A172 (cell line): Measurements from ENCODE around the gene TTLL11. TPM values are rescaled to one million over a fixed set of nuclear protein-coding genes. Genes with fewer than 3 reads are reported as not detected.
"Not testable (repeated sequence)": the region's sequence is repeated elsewhere in the genome, so short reads cannot be mapped to it uniquely, and the experiment has no call there.

Source experiments
- DNase-seq: peaks from one replicate; pipeline ENCODE4 v3.0.0-alpha.2; 2015; ENCODE audit warnings: low spot score
- total RNA-seq: library from RNA; depleted of rRNA; stranded (reverse); fragments of >200 nt; shearing (Covaris generic); gene quantifications from 2 replicates; pipeline ENCODE4 v1.2.3, GENCODE V29; 2014

Gene TTLL11
- total RNA-seq, 1 experiment from 2014 or later: 3.6 TPM

DNA sequence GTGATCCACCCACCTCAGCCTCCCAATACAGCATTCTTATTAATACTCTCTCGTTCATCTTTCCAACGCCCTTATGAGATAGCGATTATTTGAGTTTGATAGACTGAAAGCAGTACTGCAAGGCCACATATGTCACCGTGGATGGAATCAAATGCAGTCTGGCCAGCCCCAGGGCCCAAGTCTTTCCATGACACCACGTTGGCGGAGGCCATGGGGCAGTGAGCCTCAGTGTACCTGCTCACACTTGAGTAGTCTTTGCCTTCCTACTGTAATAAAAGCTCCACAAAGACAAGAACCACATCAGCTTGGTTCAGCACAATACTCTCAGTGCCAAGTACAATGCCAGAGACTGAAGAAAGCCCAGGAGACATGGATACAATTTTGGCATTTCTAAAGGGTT lies 88.5 kb downstream of the TTLL11 start:
- no peak for DNase-seq

GRCh38 chr9:122001491-122002201 lies 91.5 kb downstream of the TTLL11 start:
- peak; percentile 36 for DNase-seq

GRCh38 chr9:122000526-122000925 lies 92.6 kb downstream of the TTLL11 start:
- DNase-seq: not testable (repeated sequence)

- no peak for DNase-seq
Observed at GRCh38 chr9:121999556-121999955, 93.6 kb downstream of the TTLL11 start.

GRCh38 chr9:121998513-121999049 lies 94.5 kb downstream of the TTLL11 start:
- DNase-seq: no peak

- no peak for DNase-seq
Observed at GRCh38 chr9:121997791-121998190, 95.3 kb downstream of the TTLL11 start.

GRCh38 chr9:121996783-121997182 lies 96.3 kb downstream of the TTLL11 start:
- DNase-seq: no peak

DNA sequence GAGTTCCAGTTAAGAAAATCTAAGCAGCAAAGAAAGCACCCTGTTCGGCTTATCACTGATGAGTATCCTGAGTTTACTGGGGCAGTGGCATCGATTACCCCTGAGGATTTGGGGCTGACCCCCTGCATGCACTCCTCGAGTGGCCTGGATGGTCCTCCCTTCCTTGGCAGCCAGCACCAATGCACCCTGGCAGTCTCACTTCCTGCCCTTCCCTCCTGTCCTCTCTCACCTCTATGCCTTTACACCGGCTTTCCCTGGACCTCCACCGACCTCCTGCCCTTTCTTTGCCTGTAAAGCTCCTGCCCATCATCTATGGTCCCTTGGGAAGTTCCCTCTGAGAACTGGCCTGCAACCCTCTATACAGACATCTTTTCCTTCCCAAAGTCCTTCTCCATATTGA lies 97.1 kb downstream of the TTLL11 start:
- no peak for DNase-seq

DNA sequence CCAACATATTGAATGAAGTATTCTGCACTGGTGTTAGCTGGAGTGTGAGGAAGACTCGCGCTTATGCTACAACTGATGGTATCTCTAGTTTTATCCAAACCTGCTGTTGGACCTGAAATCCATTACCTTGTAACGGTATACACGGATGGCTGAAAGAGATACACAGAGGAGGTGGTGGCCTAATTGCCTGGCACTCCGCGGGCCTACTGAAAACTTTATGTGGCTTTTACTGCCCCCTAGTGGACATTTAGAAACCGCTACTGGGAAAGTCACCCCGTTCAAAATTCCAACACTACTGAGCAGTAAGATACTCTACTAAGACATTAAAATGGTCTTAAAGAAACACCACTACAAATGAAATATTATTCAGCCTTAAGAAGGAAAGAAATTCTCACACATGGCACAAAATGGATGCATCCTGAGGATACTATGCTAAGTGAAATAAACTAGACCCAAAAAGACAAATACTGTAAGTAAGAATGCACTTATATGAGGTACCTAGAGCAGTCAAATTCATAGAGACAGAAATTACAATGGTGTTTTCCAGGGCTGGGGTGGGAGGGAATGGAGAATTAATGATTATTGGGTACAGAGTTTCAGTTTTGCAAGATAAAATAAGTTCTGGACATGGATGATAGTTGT lies 100.4 kb downstream of the TTLL11 start:
- peak; percentile 88 for DNase-seq

DNA sequence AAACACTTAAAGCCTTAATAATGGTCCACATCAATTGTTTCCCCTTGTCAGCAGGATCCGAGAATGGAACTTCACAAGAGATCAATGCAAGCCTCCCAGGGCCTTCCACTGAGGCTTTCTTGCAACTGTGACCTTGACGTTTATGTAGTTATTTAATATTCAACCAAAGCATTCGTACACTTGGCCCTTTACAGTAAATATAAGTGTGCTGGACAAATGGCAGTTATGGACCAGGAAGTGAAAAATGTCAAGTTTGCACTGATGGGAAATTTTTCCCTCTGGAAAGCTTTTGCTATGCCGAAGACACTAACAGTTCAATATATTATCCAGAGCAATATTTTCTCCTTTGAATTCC lies 101.8 kb downstream of the TTLL11 start:
- DNase-seq: no peak

- DNase-seq: no peak
Observed at GRCh38 chr9:121990600-121991306, 102.4 kb downstream of the TTLL11 start.

GRCh38 chr9:121989010-121989409 lies 104.1 kb downstream of the TTLL11 start:
- DNase-seq: no peak

GRCh38 chr9:121987314-121987713 lies 105.8 kb downstream of the TTLL11 start:
- no peak for DNase-seq

DNA sequence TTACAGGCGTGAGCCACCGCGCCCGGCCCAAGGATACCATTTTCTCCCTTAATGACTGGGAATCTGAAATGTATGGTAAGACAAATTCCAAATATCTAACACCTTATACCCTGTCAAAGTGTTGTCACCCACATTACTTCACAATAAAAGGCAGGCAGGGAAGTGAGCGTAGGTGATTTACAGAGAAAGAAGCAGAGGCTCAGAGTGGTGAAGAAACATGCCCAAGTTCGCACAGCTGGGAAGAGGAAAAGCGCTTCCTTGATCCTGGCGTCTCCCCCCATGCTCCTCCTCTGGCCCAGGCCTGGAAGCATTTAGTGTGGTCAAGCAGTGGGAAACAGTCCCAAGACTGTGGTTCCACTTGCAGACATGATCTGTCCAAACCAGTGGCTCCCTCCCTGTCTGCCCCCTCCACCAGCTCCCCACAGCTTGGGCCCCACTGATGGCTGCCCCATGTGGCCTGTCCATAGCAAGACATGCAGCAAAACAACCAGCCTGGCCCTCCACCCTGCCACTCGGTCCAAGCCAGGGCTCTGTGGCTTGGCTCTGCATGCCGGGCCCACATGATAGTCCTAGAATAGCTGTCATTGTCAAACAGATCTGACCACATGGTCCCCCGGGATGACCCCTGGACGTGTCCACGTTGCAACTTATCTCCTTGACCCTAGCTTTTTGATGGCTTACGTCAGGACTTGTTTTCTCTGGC lies 107.2 kb downstream of the TTLL11 start:
- DNase-seq: no peak

- DNase-seq: no peak
Observed at GRCh38 chr9:121984726-121985402, 108.2 kb downstream of the TTLL11 start.

DNA sequence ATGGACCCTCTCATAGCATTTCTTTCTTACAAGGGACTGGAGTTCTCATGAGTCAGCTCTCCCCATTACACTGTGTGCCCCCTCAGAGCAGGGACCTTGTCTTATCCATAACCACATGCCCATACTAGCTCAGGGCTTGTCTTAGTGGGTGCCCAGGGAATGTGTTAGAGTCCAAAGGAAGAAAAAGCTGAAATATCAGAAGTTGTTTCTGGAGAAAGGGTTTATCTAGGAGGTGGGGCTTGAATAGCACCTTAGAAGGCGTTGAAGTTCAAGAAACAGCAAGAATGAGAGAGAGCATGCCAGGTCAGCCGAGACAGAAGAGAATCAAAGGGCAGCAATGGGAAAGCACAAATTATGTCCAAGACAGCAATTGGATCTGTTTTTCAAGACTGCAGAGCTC lies 109.4 kb downstream of the TTLL11 start:
- DNase-seq: no peak

DNA sequence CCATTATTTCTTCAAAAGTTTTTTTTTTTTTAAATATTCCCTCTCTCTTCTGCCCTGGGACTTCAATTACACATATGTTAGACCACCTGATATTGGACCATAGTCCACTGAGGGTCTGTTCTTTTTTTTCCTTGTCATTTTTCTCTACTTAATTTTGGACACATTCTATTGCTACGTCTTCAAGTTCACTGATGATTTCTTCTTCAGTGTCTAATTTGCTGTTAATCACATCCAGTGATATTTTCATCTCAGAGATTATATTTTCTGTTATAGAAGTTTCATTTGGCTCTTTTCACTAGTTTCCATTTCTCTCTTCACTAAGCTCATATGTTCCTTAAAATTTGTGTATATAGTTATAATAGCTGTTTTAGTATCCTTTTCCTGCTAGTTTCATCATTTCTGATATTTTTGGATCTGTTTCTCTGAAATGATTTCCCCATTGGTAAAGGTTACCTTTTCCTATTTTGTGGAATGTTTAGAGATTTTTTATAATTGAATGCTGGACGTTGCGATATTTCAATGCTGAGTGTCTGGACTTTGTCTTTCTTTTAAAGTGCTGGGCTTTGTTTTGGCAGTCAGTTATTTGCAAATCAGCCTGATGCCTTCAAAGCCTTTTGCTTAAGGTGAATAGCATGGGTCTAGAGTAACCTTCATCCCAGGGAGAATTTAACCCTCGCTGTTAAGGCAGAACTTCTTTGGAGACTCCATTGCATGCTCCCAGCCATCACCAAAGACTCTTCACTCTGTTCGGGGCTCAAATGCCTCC lies 111.8 kb downstream of the TTLL11 start:
- no peak for DNase-seq

DNA sequence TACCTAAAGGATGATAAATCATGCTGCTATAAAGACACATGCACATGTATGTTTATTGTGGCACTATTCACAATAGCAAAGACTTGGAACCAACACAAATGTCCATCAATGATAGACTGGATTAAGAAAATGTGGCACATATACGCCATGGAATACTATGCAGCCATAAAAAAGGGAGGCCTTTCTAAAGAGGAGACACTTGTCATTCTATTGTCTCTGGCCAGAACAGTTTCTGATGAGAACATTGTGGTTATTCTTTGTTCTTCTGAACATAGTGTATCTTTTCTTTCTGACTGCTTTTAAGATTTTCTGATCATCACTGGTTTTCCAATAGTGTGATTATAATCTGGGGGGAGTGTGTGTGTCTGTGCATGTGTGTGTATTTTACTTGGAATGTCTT lies 112.4 kb downstream of the TTLL11 start:
- DNase-seq: not testable (repeated sequence)

- DNase-seq: no peak
Observed at GRCh38 chr9:121979736-121980135, 113.4 kb downstream of the TTLL11 start.

DNA sequence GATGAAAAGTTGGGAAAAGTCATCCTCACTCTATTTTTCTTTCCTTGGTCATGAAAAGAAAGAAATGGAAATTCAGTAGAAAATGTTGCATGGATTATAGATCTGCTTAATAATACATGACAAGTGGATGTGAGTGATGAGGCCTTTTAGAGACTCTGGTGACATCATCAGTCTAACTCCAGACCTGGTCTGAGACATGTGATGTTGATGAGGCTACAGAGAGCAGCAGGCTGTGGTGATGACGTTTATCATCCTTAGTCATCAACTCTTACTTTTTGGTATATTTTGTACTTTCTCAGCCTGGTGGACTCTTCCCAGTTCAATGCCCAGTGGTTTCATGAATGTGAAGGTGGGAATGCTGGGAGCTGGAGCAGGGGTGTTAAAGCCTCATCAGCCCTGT lies 116.4 kb downstream of the TTLL11 start:
- peak; percentile 80 for DNase-seq

DNA sequence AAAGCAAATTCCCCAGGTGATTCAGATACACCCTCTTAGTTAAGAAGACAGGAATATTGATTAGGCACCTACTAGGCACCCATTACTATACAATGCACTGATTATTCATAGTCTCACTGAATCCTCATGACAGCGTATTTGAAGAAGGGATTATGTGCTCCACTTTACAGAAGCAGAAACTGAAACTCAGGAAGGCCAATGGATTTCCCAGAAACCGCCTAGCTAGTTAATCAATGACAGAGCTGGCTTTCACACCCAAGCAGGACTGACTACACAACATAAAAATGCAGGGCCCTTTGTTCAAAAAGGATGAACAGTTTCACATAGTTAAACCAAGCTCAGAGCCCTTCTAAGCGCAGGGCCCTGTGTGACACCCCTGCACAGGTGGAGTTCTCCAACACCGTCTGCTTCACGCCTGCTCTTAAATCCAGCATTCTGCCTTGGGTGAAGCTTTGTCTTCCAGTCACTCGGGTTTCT lies 117.3 kb downstream of the TTLL11 start:
- DNase-seq: no peak
